Sciatic nerve (tissue), 2 donors: ENCODE results near the gene WNT5A. TPM values are rescaled to one million over a fixed set of nuclear protein-coding genes. Genes with fewer than 3 reads are reported as not detected.

ENCODE experiments used
- ATAC-seq: fragments of 200-7000 bp; cut with Tn5 transposase; one replicate; pipeline ENCODE4 v1.9.1; 2020; ENCODE audit warnings: mild to moderate bottlenecking, moderate library complexity
- DNase-seq: peaks from one replicate; pipeline ENCODE4 v3.0.0-alpha.2; 2020; ENCODE audit warnings: low spot score
- intact Hi-C: fragments of 100-400 bp; cut with DNase I; formaldehyde crosslinking; loops from one replicate; pipeline ENCODE4 v1.14.2; 2022
- total RNA-seq: library from RNA; stranded (reverse); fragmentation: NEBNext Ultra II Directional; extraction: Animal tissue kit (Norgen Biotek cat#: 25700); gene quantifications from one replicate; pipeline ENCODE4 v1.2.1, GENCODE V29; 2021
- donor health status: DM: no; HTN: no; CAD: no.
- donor health status: DM: no; HTN: no; CAD: no.

WNT5A gene
- total RNA-seq, 1 donor from 2014 or later = 4.7 TPM

- intact Hi-C loops = loop anchor here (10.0 kb wide), 2 partner anchors 260 to 770 kb away; no protein-coding TSS in a partner anchor
- DNase-seq (peak; percentile 86), ATAC-seq (peak; percentile 81)
Measured at GRCh38 chr3:55484801-55485791, 2.0 kb downstream of the WNT5A start.

DNA sequence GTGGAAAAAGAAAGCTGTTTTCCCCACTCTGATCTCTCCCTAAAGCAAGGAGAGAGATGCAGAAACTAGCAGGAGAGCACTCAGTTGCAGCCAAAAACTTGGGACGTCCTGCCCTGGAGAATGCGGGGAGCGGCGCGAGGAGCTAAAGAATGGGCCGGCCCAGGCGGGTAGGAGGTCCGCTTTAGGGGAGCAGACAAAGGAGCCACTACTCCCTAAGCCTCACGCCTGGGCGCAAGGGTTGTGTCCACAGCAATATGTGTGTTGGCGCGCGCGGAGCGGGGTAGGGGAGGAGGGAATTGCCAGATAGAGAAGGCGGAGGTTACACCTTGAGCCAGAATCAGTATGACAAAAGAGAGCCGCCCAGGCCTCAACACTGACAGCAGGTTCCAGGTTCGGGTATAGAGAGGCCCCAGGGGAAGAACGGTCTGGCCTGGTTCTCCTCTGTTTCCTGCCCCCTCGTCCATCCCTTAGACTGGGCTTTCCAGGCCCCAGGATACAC is 2.9 kb downstream of the WNT5A start:
- no peak for ATAC-seq
- intact Hi-C loops = loop anchor here (10.0 kb wide), 2 partner anchors 261 to 771 kb away; no protein-coding TSS in a partner anchor
- DNase-seq = no peak

- DNase-seq (no peak), ATAC-seq (no peak)
- intact Hi-C loops = loop anchor here (10.0 kb wide), 2 partner anchors 261 to 771 kb away; no protein-coding TSS in a partner anchor
Measured at GRCh38 chr3:55483196-55484095, 3.7 kb downstream of the WNT5A start.

DNA sequence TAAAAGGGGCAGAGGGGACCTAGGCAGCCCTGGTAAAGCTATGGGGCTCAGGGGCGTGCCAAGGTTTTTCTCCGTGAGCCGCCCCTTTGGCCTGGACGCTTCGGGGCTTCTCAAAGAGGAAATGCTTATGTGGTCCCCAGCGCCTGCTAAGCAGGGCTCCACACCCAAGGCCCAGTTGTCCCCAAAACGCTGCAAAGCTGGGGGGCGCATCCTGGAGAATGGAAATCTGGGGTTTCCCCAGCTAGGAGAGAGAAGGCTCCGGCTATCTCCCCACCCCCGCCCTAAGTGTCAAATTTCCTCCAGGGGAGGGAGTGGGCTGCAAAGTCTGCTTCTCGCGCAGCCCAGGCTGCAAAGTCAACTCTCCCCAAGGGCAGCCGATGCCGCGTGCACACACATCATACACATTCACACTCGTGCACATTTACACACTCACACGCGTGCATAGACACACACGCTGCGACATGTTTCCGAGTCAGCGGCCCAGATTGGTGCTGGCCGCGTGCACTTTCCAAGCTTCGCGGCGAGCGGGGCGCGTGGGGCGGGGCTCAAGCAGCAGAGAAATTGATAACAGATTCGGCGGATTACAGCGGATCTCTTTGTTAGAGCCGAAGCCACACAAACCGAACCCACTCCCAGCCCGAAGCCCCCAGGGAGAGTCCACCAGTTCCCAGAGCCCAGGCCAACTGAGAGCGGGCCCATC is 4.5 kb downstream of the WNT5A start:
- intact Hi-C loops = loop anchor here (10.0 kb wide), 2 partner anchors 262 to 772 kb away; no protein-coding TSS in a partner anchor
- ATAC-seq (peak; percentile 14), DNase-seq (peak; percentile 56)

- DNase-seq (peak; percentile 61), ATAC-seq (peak; percentile 5)
- intact Hi-C loops = loop anchor here (10.0 kb wide), 2 partner anchors 263 to 773 kb away; no protein-coding TSS in a partner anchor
Measured at GRCh38 chr3:55481744-55482495, 5.2 kb downstream of the WNT5A start.

- ATAC-seq = no peak
- no peak for DNase-seq
- intact Hi-C loops = loop anchor here (10.0 kb wide), 2 partner anchors 264 to 774 kb away; no protein-coding TSS in a partner anchor
Measured at GRCh38 chr3:55480911-55481743, 6.0 kb downstream of the WNT5A start.

- DNase-seq (no peak), ATAC-seq (no peak)
- intact Hi-C loops = no loop called here
Measured at GRCh38 chr3:55477306-55478303, 9.5 kb downstream of the WNT5A start.

- no peak for DNase-seq
- ATAC-seq = no peak
- intact Hi-C loops = no loop called here
Measured at GRCh38 chr3:55476515-55476914, 10.6 kb downstream of the WNT5A start.

DNA sequence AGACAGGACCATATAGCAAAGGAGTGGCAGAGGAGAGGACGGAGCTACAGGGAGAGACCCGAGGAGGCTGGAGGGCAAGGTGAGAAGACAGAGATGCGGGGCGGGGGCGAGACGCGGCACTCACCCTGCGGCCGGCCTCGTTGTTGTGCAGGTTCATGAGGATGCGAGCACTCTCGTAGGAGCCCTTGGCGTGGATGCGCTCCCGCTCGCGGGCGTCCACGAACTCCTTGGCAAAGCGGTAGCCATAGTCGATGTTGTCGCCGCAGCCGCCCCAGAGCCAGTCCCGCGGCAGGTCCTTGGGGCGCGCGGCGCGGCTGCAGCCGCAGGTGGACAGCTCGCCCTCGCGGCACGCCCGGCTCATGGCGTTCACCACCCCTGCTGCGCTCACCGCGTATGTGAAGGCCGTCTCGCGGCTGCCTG is 12.9 kb downstream of the WNT5A start:
- intact Hi-C loops = no loop called here
- ATAC-seq = no peak
- no peak for DNase-seq

DNA sequence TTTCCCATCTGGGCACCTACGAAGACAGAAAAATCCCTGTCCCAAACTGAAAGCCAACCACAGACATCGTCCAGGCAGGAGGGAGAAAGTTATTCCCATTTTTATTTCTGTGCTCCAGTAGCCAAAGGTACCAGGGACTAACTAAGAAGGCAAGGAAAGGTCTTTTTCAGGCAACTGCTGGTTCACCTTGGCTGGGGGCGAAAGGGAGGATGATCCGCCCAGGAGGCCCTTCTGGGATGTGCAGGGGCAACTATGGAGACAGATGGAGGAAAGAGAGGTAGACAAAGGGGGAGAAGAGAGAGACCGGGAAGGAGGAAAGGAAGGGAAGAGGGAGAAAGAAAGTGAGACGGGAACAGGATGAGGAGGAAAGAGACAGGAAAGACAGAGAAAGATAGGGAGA is 13.3 kb downstream of the WNT5A start:
- DNase-seq (no peak), ATAC-seq (no peak)
- intact Hi-C loops = no loop called here

- ATAC-seq (no peak), DNase-seq (no peak)
- intact Hi-C loops = no loop called here
Measured at GRCh38 chr3:55471522-55472280, 15.4 kb downstream of the WNT5A start.

DNA sequence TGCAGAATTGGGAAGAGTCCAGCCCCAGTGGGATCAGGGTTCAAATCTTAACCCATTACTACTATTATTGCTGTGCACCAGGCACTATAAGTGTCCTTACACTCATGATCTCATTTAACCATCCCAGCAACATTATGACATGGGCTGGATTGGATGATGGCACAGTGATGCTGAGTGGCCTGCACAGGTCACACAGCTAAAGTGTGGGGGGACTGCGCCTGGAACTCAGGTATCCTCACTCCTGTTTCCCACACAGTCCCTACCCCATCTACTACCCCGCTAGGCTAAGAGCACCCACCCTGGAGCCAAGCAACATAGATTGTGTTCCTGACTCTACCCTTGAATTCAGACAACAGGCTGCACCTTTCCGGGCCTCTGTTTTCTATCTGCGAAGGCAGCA is 16.0 kb downstream of the WNT5A start:
- DNase-seq (no peak), ATAC-seq (no peak)
- intact Hi-C loops = no loop called here

DNA sequence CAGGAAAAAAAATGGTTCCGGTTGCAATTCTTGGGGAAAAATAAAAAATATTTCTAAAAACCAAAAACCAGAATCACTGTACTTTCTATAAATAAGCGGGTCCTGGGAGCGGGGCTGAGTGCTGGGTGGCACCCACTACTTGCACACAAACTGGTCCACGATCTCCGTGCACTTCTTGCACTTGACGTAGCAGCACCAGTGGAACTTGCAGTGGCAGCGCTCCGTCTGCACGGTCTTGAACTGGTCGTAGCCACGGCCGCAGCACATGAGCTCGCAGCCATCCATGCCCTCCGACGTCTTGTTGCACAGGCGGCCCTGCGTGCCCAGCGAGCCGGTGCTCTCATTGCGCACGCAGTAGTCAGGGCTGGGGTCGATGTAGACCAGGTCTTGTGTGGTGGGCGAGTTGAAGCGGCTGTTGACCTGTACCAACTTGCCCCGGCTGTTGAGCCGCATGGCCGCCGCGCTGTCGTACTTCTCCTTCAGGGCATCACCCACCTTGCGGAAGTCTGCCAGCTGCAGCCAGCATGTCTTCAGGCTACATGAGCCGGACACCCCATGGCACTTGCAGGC is 17.1 kb downstream of the WNT5A start:
- DNase-seq = no peak
- ATAC-seq = no peak
- intact Hi-C loops = no loop called here

- intact Hi-C loops = no loop called here
- ATAC-seq = no peak
- DNase-seq = no peak
Measured at GRCh38 chr3:55468251-55468650, 18.9 kb downstream of the WNT5A start.

- DNase-seq (no peak), ATAC-seq (no peak)
- intact Hi-C loops = no loop called here
Measured at GRCh38 chr3:55467099-55467498, 20.0 kb downstream of the WNT5A start.
